K562 (cell line): ENCODE data around the gene ANGPTL7.

Source experiments
- BCLAF1 ChIP-seq, 2 experiments: fragments of 450-650 bp in 1 of 2; IDR thresholded peaks; 2 replicates each; pipeline ENCODE4 v1.6.1; 2011 to 2017; ENCODE audit warnings: low read depth in 2 of 2, antibody characterized with exemption in 1 of 2, borderline replicate concordance in 1 of 2, low read length in 1 of 2, mild to moderate bottlenecking in 1 of 2, mixed read lengths in 1 of 2; ENCODE audit not compliant: control insufficient read depth in 1 of 2
- CREB5 ChIP-seq: fragments of 250-450 bp; sonication (Bioruptor Pico); IDR thresholded peaks from 2 replicates; pipeline ENCODE4 v1.5.0; 2020; ENCODE audit warnings: mild to moderate bottlenecking
- CTCF ChIP-seq, 3 experiments: IDR thresholded peaks in 2 of 3; conservative IDR thresholded peaks in 1 of 3; 2 replicates each; pipeline ENCODE4 v1.5.1; 2011 to 2012; ENCODE audit warnings: low read length in 3 of 3, mild to moderate bottlenecking in 3 of 3, control low read depth in 2 of 3, improper control_type of control experiment in 1 of 3, inconsistent platforms in 1 of 3, low read depth in 1 of 3, mixed read lengths in 1 of 3, moderate library complexity in 1 of 3; ENCODE audit not compliant: insufficient read depth in 2 of 3
- NCOA1 ChIP-seq: fragments of 450-650 bp; IDR thresholded peaks from 2 replicates; pipeline ENCODE4 v1.6.1; 2016; ENCODE audit warnings: low read depth

DNA sequence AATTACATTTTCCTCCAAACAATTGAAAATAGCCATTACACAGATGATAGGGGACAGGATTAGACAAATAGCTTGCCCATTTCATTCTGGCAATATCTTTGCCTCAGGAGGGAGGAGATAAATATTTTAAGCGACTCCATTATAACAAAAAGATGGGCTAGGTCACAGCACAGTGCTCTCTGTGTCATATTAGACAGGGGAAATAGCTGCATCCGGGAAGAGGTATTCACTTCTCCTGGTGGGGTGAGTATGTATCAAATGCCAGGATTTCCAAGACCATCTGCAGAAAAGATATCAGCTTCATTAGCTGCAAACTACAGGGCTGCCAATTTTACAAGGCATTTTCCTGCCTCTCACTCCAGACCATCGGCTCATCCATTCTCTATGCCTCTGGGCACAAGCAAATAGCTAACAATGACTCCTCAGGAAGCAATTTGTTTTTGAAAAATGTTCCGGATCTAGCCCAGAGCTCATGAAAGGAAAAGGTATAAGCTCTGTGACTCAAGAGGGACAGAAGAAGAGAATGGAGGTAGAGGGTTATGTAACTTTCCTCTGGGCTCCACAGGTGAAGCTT is 41.9 kb upstream of the ANGPTL7 start:
- TF ChIP-seq CTCF (IDR thresholded peaks at IDR 0.05 in 2 of 3, conservative IDR thresholded peaks at IDR 0.05 in 1 of 3; ENCODE audit: insufficient read depth in 2 of 3, low read depth in 1 of 3, low read length in 3 of 3) (no peak), NCOA1 (no peak), BCLAF1 (IDR thresholded peaks at IDR 0.05; ENCODE audit: borderline replicate concordance in 1 of 2, control insufficient read depth in 1 of 2, low read depth in 2 of 2, low read length in 1 of 2) (no peak), CREB5 (no peak)
